Raji (cell line): ENCODE data around the gene DNAI1.

Experiments used
- POLR2A ChIP-seq: IDR thresholded peaks from 2 replicates; pipeline ENCODE4 v1.6.1; 2011; ENCODE audit warnings: low read depth, low read length, control low read depth; ENCODE audit not compliant: insufficient read depth

DNAI1 gene

DNA sequence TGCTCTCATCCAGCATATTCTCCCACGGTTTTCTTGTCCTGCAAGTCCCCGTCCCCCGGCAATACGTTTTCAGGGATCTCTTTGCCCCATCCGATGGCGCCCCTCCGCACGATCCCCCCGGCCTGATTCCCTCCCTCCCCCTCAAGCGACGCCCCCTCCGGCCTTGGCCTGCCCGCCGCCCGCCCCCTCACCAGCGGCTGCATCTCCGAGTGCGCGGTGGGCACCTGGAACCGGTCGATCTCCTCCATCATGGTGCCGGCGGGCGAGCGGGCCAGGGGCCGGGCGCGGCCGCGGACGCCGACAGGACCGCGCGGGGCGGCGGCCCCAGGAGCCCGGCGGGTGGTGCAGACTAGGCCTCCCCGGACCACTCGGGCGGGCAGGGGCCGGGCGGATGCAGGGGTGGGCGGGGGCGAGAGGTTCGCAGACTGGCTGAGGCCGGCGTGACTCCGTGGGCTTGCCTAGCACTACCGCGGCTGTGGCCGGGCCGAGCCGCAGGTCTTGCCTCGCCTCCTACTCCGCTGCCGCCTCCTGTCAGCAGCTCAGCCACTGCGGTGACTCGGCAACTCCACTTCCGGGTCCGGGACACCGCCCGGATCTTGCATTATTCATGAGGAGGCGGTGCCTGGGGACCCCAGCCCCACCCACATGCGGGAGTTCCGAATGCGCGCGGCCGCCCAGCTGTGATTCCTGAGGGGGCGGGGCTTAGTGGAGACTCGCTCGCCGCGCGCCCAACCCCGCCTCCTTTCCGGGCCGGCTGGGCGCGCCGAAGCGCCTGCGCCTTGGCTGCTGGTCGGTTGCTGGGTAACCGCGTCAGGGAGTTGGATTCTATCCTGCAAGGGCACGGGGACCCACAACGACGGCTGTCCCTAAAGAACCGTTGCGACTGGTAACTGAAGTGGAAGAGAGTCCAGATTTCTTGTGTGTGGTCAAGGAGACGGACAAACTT, at the start of gene DNAI1, which contains the start of gene FAM219A:
TSS of gene DNAI1 (plus strand) at position 793 of the 946 bp plus-strand sequence. CDS start 201 bp downstream, outside the sequence.
TSS of gene FAM219A (minus strand) at position 558 of the 946 bp plus-strand sequence. CDS start at position 251, 307 bp downstream.
- peak; percentile 62 for TF ChIP-seq POLR2A

DNA sequence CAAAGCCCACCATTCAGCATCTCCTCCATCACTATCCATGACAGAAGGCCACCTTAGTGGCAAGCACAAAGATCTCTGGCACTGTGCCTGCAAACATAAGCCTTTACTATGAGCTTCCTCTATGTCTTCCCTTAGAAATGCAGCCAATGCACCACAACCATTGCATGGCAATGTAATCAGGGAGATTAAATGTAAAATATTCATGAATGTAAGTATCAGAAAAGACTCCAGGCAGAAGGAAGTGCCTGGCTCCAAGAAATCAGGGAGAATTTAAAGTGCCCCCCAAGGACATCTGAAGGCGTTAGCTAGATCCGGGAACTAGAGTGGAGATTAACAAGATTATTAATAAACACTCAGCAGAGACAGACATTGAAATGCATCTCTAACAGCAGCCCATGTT, 49.5 kb upstream of the DNAI1 start:
- no peak for TF ChIP-seq POLR2A

DNA sequence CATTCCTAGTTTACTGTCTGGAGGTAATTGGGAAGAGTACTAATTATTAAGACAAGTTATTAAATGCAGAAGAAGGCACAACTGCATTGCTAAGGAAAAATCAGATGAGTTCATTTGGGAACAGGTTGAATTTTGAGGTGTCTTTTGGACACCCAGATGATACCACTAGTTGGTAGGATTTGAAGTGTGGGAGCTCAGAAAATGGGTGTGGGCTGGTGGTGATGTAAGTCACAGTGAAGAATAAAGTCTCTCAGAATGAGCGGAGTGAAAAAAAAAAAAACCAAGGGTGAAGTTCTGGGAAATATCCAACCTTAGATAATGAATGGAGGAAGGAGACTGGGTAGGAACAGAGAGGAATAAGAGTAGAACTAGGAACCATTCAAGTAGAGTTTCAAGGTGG, 46.3 kb upstream of the DNAI1 start:
- TF ChIP-seq POLR2A, result no peak

DNA sequence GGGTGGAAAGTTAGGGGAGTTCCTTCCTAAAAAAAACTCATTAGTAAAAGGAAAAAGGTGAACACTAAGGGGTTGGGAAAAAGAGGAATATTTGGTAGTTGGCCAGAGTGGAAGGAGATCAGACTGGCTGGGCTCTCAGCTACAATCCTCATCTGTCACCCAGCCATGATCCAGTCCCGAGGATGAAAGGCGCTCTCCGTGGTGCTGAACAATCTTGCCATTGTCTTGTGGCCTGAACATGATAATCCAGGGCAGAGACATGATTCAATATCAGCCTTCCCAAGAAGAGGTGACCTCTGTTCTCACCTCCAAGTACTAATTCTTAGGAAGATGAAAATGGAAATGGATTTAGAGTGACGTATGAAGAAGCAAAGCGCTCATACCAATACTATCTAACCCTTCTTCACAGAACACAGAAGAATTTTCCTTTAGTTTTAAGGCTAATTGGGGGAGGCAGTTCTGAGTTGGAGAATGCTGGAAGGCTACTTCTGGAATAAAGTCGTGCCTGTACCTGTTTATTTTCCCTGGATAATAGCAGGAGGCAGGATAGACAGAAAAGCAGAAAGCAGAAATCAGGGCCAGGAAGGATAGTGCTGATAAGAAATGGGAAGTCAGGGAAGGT, 45.3 kb upstream of the DNAI1 start:
- TF ChIP-seq POLR2A, result no peak

DNA sequence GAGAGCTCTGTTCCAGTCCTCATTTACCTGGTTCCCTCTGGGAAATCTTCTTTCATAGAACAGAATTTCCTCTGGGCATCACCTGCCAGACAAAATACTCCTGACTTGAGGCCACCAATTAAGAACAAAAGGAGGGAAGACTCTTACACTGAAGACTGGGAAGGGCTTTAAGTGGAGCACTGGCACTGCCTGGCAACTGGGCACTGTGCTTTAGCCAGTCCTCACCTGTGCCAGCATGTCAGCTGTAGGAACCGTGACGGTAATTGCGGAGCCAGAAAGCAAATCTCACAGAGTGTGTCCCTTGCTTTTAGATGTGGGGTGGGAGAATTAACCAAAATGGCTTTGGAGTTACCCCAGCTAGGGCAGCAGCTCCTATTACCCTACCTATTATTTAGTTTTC, 40.9 kb upstream of the DNAI1 start:
- TF ChIP-seq POLR2A, result no peak

DNA sequence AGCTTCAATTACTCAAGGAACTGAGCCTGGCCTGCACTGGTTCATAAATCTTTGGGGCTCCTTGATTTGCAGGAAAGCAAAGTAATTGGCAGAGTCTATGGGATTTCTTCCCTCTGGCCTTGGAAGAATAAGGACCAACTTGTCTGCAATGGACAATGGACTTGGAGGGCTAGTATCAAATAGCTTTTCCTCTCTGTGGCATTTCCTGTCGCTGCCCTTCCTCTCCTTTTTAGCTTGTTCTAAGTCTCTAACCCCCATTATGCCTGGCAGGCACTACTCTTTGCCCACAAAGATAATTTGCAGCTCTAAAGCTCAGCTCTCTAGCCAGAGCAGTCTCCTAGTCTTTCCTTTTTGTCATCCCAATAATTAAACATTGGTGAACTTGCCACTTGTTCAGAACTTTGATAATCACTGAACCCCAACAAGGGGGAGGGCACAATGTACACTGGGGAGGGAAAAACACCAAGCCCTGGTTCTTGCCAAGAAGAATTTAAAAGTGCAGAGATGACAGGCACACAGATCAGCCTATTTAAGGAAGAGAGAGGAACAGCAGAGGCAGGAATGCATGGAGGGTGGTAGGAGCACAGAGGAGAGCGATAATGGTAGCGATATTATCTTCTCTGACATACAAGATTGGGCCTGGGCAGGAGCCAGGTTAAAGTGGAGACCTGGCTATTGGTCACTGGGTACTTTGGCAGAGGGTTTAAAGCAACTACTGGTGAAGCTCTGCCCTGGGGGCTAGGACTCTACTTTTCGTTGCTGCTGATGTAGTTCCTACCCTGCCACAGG, 38.7 kb upstream of the DNAI1 start:
- TF ChIP-seq POLR2A, result no peak

DNA sequence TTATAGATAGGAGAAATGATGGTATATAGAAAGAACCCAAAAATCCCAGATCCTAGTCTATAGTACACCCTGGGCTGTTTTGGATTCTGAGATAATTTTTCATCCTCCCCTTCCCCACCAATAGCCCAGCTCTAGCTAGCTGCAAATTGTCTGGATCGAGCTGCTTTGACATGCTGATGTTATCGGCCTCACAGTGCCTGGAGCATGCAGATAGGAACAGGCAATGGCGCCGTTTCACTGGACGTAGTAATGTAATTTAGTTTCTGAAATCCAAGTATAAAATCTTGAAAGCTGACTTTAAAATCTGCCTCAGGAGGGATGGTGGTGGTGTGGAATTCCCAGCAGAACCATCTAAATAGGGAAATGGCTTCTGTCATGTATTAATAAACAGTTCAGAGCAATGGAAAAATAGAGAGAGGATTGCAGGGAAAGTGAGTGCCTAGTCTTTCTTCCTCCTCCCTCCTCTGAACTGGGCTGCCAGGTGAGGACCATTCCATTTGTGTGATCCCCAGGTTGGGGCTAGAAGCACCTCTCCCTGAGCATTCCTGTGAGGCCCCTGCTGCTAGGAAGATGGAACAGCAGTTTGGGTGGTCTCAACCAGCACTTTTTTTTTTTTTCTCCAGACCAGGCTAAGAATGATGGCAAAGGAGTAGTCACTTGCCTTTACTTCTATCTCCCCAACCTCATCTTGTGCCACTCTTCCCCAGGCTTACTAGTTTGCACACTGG, 32.1 kb upstream of the DNAI1 start:
- TF ChIP-seq POLR2A, result no peak

DNA sequence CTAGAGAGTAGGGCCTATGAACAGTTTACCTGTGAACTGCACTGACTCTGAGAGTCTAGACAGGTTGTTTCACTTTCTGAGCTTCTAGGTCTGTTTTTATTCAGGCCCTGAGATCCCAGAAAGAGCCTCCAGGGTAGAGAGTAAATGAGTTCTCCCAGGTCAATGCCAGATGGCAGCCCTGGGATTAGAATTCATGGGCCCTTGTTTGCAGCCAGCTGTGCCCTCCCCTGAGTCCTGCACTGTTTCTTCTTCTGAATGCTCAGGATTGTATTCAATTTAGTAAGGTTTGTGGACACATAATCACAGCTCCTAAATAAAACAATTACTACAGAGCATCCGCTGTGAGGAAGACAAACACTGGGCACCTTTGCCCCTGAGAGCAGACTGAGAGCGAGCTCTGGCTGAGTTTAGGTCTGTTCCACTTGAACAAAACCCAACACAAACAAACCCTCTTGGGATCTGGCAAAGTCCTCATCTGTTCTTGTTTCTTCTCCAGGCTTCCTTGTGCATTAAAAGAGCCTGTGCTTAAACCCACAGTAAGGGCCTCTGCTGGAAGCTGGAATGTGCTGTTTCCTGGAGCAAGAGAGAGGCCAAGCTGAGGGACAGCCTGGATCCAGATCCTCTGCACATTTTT, 30.2 kb upstream of the DNAI1 start:
- no peak for TF ChIP-seq POLR2A

DNA sequence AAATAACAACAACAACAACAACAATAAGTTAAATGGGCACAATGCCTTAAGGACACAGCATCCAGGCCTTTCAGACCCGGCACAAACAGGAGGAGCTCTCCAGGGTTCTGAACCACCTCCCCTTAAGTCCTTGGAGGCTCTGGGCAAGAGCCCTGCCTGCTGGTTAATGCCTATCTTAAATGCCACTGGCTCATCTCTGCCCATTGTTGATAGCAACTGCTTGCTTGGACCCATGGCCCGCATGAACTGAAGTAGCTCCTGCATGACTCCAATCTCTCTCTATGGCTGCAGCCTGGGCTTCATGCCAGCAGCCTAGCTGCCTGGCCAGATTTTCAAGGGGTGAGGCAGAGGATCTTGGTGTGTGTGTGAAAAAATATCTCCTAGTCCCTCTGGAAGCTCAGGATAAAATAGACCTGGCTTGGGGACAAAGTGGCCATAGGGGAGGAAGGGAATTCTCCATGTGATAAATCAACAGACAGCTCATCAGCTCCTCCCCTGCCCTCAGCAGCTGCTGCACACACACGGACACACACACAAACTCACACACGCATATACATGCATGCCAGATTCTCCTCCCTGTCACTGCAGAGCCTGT, 27.7 kb upstream of the DNAI1 start:
- TF ChIP-seq POLR2A, result no peak

DNA sequence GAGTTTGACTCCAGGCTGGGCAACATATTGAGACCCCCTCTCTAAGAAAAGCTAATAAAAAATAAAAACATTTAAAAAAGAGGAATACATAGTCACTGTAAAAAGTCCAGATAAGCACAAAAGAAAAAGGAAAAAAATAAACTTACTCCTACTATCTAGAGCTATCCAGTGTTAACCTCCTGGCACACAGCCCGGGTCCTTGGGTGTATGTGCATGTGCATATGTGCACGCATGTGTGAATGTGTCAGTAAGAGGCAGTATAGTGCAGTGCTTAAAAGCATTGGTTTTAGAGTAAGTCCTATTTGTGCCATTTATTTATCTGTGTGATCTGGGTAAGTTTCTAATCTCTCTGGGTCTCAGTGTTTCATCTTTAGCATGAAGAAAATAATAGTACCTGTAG, 26.9 kb upstream of the DNAI1 start:
- no peak for TF ChIP-seq POLR2A

DNA sequence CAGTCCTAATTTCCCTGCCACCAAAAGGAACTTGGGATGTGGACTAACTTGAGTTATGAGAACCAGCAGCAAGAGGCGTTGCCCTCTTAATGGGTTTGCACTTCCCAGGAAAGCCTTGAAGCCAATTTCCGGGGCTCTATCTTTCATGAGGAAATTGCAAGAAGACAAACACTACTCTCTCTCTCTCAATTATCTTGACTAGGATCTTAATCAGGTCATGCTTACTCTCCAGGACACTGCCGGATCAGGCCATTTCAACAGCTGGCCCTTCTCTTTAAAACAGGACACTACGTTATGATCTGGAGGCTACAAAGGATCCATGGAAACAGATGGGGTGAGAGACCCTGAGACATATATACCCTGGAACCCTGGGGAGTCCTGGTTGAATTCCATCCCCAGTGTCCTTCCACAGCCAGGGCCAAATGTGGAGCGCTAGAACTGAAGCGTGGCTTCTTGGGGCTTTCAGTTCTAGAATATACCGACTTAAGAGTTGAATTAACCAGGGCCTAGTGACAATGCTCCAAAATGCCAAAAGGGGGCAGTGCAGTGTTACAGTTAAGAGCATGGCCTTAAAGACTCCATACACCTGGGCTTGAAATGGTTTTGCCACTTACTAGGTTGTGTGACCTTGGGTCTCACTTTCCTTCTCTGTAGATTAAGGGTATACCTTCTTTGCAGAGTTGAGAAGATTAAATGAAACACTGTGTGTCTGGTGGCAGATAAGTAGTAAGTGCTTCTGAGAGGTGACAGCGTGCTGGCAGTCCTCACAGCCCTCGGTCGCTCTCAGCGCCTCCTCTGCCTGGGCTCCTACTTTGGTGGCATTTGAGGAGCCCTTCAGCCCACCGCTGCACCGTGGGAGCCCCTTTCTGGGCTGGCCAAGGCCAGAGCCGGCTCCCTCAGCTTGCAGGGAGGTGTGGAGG, 21.3 kb upstream of the DNAI1 start:
- TF ChIP-seq POLR2A, result no peak

DNA sequence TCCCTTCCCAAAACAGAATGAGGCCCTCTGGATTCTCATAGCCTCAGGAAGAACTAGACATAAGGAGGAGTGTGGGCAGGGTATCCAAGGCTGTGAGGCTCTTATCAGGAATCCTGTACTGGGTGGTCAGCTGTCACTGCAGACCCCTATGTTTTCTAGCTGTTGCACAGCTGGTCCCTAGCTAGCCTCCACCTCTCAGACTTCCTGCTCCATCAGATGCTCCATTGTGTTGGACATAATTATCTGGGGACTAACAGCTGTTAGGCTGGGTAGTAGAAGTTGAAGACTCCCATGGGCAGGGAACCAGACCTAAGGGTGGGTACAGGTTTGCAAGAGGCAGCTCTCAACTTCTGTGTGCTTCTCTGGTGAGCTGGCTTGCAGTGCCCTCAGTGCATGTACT, 18.6 kb upstream of the DNAI1 start:
- no peak for TF ChIP-seq POLR2A

DNA sequence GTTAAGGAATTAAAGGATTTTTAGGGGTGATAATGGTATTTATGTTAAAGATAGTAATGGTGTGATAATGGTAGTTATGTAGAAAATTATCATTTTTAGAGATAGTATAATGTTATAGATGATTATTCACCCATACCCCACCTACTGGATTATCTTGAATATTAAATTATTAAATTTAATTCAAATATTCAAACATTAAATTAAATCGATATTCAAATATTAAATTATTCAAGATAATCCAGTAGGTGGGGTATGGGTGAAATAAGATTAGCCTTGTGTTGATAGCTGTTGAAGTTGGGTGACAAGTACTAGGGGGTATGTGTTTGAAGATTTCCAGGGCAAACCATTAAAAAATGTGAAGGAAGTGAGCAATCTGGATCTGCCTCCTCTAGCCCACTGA, 15.8 kb upstream of the DNAI1 start:
- TF ChIP-seq POLR2A, result no peak

DNA sequence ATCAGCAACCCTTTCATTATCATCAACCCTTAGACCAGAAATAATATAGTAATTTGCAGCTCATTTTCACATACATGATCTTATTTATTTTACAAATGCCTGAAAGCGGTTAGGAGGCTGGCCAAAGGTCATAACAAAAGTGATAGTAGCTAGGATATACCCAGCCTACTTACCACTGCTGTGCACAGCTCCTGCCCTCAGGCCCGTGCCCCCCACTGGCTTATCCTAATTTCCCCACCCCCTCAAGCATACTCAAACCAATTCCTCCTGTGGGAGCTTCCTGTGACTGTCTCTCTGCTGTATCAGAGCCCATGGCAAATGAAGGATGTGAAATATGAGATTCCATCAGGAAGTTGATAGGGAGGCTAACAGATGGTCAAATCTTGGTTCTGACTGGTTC, 15.1 kb upstream of the DNAI1 start:
- no peak for TF ChIP-seq POLR2A
